Forelimb muscle (tissue), 1 donor: Measurements from ENCODE around the gene SANBR. TPM values are rescaled to one million over a fixed set of nuclear protein-coding genes. Genes with fewer than 3 reads are reported as not detected.

Source experiments
- DNase-seq: peaks from one replicate; pipeline ENCODE4 v3.0.0-alpha.2; 2013; ENCODE audit warnings: low read depth
- polyA plus RNA-seq: library from polyadenylated mRNA; unstranded; fragments of 120-200 nt; gene quantifications from one replicate; pipeline ENCODE4 v1.2.1, GENCODE V29; 2013; ENCODE audit not compliant: insufficient read length

Gene SANBR
- polyA plus RNA-seq, 1 donor: 12.6 TPM

DNA sequence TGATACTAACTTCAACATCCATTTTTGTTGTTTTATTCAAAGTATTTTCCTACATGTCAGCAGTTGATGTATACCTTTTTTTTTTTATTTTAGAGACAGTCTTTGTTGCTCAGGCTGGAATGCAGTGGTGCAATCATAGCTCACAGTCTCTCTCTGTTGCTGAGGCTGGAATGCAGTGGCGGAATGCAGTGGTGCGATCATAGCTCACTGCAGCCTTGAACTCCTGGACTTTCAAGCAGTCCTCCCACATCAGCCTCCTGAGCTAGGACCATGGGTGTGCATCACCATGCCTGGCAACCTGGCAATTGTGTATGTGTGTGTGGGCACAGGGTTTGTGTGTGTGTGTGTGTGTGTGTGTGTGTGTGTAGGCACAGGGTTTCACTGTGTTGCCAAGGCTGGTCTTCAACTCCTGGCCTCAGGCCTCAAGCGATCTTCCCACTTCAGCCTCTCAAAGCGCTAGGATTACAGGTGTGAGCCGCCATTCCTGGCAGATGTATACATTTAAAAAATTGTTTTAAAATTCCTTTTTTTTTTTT is 24.8 kb downstream of the SANBR start:
- DNase-seq: no peak

DNA sequence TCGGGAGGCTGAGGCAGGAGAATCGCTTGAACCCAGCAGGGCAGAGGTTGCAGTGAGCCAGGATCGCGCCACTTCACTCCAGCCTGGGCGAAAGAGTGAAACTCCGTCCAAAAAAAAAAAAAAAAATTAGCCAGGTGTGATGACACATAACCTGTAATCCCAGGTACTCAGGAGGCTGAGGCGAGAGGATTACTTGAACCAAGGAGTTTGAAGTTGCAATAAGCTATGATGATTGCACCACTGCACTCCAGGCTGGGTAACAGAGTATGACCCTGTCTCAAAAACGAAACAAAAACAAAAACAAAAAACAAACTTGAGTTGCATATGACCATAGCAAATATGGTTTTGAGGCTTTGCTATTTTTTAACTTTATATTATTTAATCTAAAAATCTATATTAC is 25.8 kb downstream of the SANBR start:
- no peak for DNase-seq

DNA sequence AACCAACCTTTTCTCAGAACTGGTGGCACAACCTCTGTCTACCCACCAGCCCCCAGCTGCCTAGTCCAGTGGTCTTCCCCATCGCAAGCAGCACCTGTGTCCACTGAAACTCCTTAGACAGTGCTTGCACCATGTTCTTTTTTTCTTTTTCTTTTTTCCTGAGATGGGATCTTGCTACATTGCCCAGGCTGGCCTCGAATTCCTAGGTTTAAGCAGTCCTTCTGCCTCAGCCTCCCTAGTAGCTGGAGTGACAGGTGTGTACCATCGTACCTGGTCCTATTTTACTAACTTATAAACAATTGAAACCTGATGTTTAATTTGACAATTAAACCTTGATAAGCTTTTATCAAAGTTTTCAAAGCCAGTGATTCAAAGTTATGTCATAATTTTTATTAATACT is 30.8 kb downstream of the SANBR start:
- DNase-seq: no peak

DNA sequence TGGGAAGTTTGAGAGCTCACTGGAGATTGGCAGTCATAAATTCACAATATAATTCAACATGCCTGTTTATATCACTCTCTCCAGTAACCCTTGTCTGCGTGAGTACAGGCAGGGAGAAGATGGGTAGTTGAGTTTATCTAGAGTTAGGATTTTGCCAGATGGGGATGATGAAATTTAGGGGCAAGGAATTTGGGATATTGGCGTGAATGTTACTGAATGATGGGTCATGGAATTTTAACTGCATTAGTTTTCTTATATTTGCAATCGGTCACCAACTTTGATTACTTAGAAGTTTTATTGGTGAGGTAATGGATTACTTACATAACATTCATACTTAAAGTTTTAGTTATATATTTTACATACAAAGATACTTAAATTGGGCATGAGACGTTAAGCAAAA is 35.1 kb downstream of the SANBR start:
- no peak for DNase-seq

DNA sequence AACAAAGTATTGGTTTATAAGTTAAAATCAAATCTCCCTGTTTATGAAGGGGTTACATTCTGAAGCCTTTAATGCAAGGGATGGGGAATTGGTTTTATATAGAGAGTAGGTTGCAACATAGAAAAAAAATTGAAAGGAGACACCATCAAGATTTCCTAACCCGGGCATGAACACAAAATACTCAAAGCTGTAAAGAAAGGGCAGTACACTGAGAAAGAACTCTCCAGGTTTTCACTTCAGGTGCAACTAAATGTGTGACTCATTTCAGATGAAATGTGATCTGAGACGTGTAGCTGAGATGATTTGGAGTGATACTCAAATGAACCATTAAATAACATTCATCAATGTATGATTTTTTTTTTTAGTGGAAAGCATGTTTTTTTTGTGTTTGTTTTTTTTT is 43.6 kb downstream of the SANBR start:
- no peak for DNase-seq

DNA sequence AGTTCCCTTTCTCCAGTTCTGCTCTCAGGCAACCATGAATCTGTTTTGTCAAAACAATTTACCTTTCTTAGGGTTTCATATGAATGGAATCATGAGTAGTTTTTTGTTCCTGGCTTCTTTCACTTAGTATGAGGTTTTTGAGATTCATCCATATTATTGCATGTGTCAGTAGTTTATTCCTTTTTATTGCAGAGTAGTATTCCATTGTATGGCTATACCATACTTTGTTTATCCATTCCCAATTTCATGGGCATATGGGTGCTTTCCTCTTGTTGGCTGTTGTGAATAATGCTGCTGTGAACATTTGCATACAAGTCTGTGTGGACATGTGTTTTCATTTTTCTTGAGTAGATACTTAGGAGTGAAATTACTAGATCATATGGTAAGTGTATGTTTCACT is 46.0 kb downstream of the SANBR start:
- no peak for DNase-seq

DNA sequence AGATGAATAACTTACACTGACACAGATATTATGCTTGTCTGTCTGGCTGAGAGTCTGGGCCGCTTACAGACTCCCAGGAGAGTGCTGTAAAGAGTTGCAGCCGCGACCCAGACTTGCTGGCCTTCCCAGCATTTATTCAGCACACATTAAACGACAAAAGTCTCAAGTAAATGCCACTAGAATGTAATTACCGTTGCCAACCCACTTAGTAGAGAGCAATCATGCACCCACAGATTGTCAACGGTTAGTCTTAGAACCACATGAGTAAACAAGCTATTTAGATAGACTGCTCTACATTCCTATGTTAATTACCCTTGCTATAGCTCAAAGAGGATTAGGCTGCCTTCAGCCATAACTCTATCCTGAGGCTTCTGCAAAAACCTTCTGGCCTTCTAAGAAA is 48.5 kb downstream of the SANBR start:
- DNase-seq: no peak

Other genes starting within 250 kb of the SANBR start
- 4.6 TPM for gene REL, start 184.3 kb upstream of the SANBR start, polyA plus RNA-seq
- gene PEX13, start 48.2 kb upstream of the SANBR start, polyA plus RNA-seq: 23.9 TPM
- gene PUS10, start 47.6 kb upstream of the SANBR start, polyA plus RNA-seq: 4.1 TPM
- gene C2orf74, start 96.3 kb downstream of the SANBR start, polyA plus RNA-seq: 15.4 TPM